VCaP (cell line): Measurements from ENCODE around the gene STX5.
A peak's percentile ranks its signal among the peaks of the same experiment; 100 is the strongest.

Experiments used
- H3K27ac ChIP-seq: fragments of 450-650 bp; 2 replicates; pipeline ENCODE4 v1.5.1; 2017
- CTCF ChIP-seq: fragments of 450-650 bp; conservative IDR thresholded peaks from 2 replicates; pipeline ENCODE4 v1.5.1; 2017; ENCODE audit warnings: mild to moderate bottlenecking, moderate library complexity

The STX5 gene

GRCh38 chr11:62842171-62842741 lies 10.4 kb upstream of the STX5 start:
- H3K27ac ChIP-seq = peak overlapping the region; percentile 99
- no peak for TF ChIP-seq CTCF

DNA sequence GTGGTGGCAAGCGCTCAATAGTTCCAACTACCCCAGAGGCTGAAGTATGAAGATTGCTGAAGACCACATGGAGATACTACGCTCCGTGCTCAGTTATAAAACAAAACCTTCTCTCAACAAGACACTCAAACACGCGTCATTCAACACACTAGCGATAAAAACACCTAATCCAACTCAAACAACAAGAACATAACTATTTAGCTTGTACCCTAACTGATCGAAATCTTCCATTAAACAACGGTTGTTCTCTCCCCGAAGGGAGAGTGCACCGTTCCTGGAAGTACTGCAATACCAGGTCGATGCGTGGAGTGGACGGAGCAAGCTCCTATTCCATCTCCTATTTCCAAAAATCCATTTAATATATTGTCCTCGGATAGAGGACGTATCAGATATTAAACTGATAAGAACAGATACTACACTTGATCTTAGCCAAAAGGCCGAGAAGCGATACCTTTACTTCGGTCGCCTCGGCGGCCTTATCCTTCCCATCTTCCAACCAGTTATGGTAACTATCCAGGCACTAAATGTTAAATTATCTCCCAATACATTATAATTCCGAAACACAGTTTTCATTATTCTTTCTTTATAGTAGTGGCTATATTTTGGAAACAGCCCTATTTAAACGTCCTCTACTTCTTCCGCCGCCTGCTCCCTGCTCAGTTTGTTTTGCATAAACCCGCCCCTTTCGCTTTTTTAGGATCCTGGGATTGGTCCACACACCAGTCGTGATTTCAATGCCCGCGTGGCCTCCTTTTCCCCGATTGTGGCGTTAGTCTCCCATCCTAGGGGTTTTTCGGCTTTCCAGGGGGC lies 9.7 kb upstream of the STX5 start:
- H3K27ac ChIP-seq = peak overlapping the region; percentile 99
- no peak for TF ChIP-seq CTCF

GRCh38 chr11:62840721-62841360 lies 9.0 kb upstream of the STX5 start:
- peak overlapping the region; percentile 99 for H3K27ac ChIP-seq

- no peak for TF ChIP-seq CTCF
- peak within 1 kb of the TSS; percentile 99 for H3K27ac ChIP-seq
Measured at GRCh38 chr11:62839050-62839945, 7.4 kb upstream of the STX5 start, which contains the start of gene WDR74. TSS of gene WDR74 (minus strand) at chr11:62839590. CDS start at chr11:62839570, 20 bp downstream.

DNA sequence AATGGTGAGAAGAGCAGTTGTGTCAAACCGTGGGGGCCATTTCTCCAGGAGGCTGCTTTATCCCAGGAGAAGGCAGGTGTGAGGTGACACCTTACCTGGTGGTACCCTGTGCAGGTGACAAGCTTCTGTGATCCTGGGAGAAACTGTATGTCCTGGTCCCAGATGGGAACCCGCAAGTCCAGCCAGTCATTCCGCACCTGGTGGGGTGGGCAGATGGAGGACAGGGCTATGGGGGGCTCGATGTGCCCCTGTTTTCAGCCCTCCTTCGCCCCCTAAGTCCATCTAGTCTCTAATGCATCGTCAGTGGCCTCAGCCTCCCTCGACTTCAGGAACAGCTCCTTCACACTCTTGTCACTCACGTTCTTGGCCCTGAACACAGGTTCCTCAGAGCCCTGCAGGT lies 3.5 kb upstream of the STX5 start:
- TF ChIP-seq CTCF = no peak

GRCh38 chr11:62832336-62833234 lies 734 bp upstream of the STX5 start, which contains the start of gene TEX54:
TSS of gene TEX54 (minus strand) at chr11:62832841.
- TF ChIP-seq CTCF = no peak
- H3K27ac ChIP-seq = peak within 1 kb of the TSS; percentile 79

More for the DNA sequence above, 3.5 kb upstream of the STX5 start:
- no peak overlapping the region; the same call in 1 of the 2 replicates for H3K27ac ChIP-seq
